Ectodermal cell (in vitro differentiated cells): ENCODE measurements around the gene KCNC2.

Experiments used
- H3K27ac ChIP-seq: 2 replicates; pipeline ENCODE4 v1.7.0; 2013; ENCODE audit warnings: mild to moderate bottlenecking, low read depth, low read length; ENCODE audit not compliant: insufficient read depth, poor library complexity, severe bottlenecking
- H3K27me3 ChIP-seq: 2 replicates; pipeline ENCODE4 v1.7.0; 2013; ENCODE audit warnings: mild to moderate bottlenecking, low read length; ENCODE audit not compliant: insufficient read depth, control insufficient read depth, poor library complexity, severe bottlenecking
- H3K36me3 ChIP-seq: one replicate; pipeline ENCODE4 v1.7.0; 2013; ENCODE audit warnings: low read length; ENCODE audit not compliant: control insufficient read depth, insufficient read depth
- H3K4me1 ChIP-seq: one replicate; pipeline ENCODE4 v1.7.0; 2013; ENCODE audit warnings: low read length; ENCODE audit not compliant: control insufficient read depth, insufficient read depth
- H3K4me3 ChIP-seq: 2 replicates; pipeline ENCODE4 v1.7.0; 2013; ENCODE audit warnings: low read depth, low read length, control low read depth; ENCODE audit not compliant: insufficient read depth
- H3K9me3 ChIP-seq: 2 replicates; pipeline ENCODE4 v1.7.0; 2013; ENCODE audit warnings: mild to moderate bottlenecking, low read length, moderate library complexity; ENCODE audit not compliant: control insufficient read depth
- WGBS, 2 experiments: methylation state at CpG; one replicate each; pipeline ENCODE4 v1.1.7; 2013; ENCODE audit warnings: missing lambda C conversion rate in 2 of 2; 5-methylcytosine and 5-hydroxymethylcytosine counted together

KCNC2 gene

DNA sequence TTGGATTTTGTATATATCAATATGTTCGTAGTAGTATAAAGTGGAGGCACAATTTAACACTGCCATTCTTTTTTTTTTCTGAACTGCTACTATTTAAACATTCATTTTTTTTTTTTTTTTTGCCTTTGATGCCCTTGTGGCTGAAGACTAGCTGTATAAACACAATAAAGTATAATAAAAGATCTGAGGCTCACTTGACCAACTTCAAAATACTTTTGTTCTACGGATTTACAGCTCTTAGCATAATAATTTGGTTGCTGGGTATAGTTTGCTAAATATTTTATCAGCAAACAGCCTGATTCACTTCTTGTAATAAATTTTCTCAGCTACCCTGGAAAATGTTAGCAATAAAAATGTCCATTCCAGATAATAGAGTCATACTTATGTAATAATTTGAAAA is 128.3 kb downstream of the KCNC2 start:
- Histone ChIP-seq H3K4me1 (no peaks in the 10 kb centered on the region), H3K27me3 (no peaks in the 10 kb centered on the region), H3K4me3 (no peak overlapping the region), H3K27ac (no peak overlapping the region), H3K9me3 (no peaks in the 10 kb centered on the region), H3K36me3 (no peaks in the 10 kb centered on the region)
- WGBS, 2 experiments = no CpG with 5 or more reads among the region's 2 CpGs

DNA sequence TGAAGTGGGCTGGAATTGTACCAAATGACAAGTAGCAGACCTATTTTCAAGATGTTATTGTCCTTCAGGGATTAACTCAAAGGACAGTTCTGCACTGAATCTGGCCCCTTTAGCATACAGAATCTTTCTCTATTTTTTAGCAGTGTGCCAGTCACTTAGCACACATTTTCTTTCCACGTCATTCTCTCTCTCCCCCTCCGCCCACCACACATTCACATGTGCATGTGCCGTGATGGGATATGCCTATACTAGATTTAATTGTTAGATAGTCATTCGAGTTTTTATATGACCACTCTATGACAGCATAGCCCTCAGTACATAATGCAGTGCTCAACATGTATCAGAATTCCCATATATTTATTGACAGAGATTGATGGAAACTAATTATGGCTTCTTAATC is 129.1 kb downstream of the KCNC2 start:
- no peaks in the 10 kb centered on the region for H3K36me3 ChIP-seq
- no peak overlapping the region for H3K4me3 ChIP-seq
- H3K27ac ChIP-seq = no peak overlapping the region
- H3K27me3 ChIP-seq = no peaks in the 10 kb centered on the region
- no peaks in the 10 kb centered on the region for H3K9me3 ChIP-seq
- no peaks in the 10 kb centered on the region for H3K4me1 ChIP-seq
- 87 to 88% methylated on average over 1 to 4 of the region's 4 CpGs for WGBS, 2 experiments

DNA sequence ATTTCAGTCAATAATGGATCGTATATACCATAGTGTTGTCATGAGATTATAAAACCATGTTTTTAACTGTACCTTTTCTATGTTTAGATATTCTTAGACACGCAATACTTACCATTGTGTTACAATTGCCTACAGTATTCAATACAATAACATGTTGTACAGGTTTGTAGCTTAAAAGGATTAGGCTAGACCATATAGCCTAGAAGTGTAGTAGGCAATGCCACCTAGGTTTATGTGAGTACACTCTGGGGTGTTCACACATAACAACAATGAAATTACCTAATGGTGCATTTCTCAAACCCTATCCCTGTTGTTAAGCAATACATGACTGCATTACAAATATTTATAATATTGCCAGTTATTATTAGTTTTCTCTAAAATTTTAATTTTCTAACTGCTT is 144.2 kb downstream of the KCNC2 start:
- no peak overlapping the region for H3K27ac ChIP-seq
- WGBS, 2 experiments = 100% methylated on average over 1 of the region's 2 CpGs; no CpG with 5 or more reads in 1 of the 2 experiments
- H3K4me3 ChIP-seq = no peak overlapping the region

DNA sequence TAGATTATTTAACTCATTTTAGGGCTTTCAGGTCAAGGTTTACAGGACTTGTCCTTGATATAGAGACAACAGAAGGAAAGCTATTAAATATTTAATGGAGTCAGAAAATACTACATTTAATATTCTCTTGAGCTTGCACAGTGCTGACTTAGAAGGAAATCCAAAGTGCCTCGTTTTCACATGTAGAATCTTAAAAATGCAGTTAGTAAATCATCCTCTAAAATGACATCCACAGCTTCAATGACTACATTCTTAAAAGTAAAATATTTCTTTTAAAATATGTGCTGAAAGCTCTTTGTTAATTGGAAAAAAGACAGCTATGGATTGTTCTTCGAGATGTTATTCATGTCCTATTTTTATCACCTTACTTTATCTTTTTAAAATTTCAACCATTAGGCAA is 146.9 kb downstream of the KCNC2 start:
- H3K4me3 ChIP-seq = no peak overlapping the region
- no peaks in the 10 kb centered on the region for H3K27me3 ChIP-seq
- no peaks in the 10 kb centered on the region for H3K36me3 ChIP-seq
- no peaks in the 10 kb centered on the region for H3K9me3 ChIP-seq
- H3K27ac ChIP-seq = no peak overlapping the region
- no peaks in the 10 kb centered on the region for H3K4me1 ChIP-seq
- WGBS, 2 experiments = 60% methylated on average over 1 of the region's 2 CpGs; no CpG with 5 or more reads in 1 of the 2 experiments

More for the DNA sequence above, 144.2 kb downstream of the KCNC2 start:
- H3K4me1 ChIP-seq = no peaks in the 10 kb centered on the region
- no peaks in the 10 kb centered on the region for H3K27me3 ChIP-seq
- H3K9me3 ChIP-seq = no peaks in the 10 kb centered on the region
- H3K36me3 ChIP-seq = no peaks in the 10 kb centered on the region

DNA sequence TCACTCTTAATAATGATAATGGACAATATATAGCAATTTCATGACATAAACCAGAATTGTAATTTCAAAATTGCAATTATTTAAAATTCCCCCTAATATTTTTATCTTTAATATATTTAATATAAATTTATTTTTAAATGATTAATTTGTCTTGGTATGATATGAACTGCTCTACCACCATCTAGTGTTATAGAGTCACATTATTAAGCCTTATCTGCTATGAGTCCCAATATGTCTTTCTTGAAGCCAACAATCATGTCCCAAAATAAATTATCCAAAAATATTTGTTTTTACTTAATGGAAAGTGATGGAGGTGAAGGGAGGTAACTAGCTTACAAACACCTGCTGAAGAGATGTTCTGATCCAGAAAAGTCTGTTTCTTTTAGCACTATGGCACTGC is 151.4 kb downstream of the KCNC2 start:
- Histone ChIP-seq H3K27me3 (no peaks in the 10 kb centered on the region), H3K9me3 (no peaks in the 10 kb centered on the region), H3K4me3 (no peak overlapping the region), H3K4me1 (no peaks in the 10 kb centered on the region), H3K36me3 (no peaks in the 10 kb centered on the region), H3K27ac (no peak overlapping the region)

DNA sequence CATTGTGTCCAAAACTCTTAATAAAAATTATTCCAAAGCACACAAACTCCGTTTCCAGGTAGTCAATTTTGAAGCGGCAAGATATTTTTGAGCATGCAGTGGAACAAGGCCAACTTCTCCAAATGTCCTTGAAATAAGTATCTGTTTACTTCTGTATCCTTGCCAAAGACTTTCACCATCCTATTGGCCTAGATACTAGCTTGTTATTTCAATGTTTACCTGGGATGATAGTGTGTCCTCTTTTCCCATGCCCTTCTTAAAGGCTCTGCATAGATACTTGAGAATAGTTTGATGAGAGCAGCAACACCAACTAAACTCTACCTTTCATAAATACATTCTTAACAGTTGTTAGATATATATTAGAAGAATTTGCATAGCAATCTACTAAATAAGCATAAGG is 160.9 kb downstream of the KCNC2 start:
- H3K4me1 ChIP-seq = no peaks in the 10 kb centered on the region
- no peaks in the 10 kb centered on the region for H3K36me3 ChIP-seq
- 97% methylated on average over 2 of the region's 2 CpGs for WGBS, 2 experiments
- no peak overlapping the region for H3K4me3 ChIP-seq
- no peaks in the 10 kb centered on the region for H3K9me3 ChIP-seq
- H3K27me3 ChIP-seq = no peaks in the 10 kb centered on the region
- no peak overlapping the region for H3K27ac ChIP-seq

DNA sequence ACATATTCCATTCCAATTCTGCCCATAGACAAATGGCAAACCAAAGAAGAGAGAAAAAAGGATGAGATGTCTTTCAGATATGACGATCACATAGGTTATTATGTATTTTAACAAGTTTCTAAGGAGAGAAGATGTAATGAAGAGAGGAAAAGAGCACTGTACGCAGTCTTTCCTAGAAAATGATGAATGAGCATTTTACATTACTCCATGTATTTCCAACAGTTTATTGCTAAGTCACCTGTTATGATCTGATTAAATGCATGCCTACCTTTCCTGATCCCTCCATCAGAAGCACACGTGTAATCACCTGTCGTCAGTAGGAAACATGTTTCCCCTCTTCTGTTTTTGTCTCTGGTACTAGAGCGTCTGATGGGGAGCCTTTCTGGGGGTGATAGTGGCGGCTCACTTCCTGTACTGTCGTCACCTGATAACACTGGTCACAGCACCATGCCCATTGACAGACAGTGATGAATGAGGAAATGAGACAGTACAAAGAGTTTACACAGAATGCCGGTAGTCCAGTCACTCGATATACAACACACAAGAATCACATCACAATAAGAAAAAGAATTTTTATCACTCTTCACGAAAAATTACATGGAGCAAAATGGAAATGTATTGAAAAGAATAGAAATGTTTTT is 161.6 kb downstream of the KCNC2 start:
- Histone ChIP-seq H3K9me3 (no peaks in the 10 kb centered on the region), H3K4me3 (no peak overlapping the region), H3K27me3 (no peaks in the 10 kb centered on the region), H3K36me3 (no peaks in the 10 kb centered on the region), H3K4me1 (no peaks in the 10 kb centered on the region), H3K27ac (no peak overlapping the region)
- whole genome bisulfite sequencing, 2 experiments = 88 to 92% methylated on average over 7 to 8 of the region's 10 CpGs

DNA sequence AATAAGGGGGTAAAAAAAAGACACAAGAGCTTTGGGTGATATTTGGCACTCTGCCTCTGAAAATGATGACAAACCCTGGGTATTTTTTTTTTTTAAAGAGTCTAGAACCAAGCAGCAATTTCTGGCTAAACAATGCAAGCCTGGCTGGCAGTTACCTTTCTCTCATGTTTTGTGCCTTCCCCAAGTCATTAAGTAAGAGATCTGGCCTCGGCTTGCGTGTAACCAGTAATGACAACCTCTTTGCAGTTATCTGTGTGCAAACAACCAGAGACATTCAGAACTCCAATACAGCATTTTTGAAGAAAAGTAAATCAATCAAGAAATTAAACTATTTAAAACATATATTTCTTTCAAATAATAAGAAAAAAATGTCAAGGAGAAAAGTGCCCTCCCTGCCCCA is 167.5 kb downstream of the KCNC2 start:
- Histone ChIP-seq H3K4me3 (no peak overlapping the region), H3K36me3 (no peaks in the 10 kb centered on the region), H3K27ac (no peak overlapping the region), H3K9me3 (no peaks in the 10 kb centered on the region), H3K4me1 (no peaks in the 10 kb centered on the region), H3K27me3 (no peaks in the 10 kb centered on the region)
- WGBS, 2 experiments = 96 to 97% methylated on average over 2 of the region's 2 CpGs

DNA sequence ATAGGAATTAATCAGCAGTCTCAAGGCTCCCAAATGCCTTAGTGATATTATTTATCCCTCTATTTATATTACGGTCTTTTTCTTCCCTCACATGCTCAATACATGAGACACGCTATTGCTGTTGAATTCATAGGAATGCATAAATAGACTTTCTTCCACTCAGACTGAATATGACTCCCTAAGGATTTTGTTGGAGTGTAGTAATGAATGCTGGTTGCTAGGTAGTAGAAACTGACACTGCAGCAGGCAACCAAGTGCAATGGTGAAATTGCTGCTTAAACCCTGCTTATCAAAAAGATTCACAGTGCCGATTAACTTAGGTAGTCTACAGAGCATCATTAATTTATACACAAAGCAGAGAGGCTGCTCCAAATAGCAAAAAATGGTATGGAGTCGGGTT is 168.2 kb downstream of the KCNC2 start:
- Histone ChIP-seq H3K9me3 (no peaks in the 10 kb centered on the region), H3K36me3 (no peaks in the 10 kb centered on the region), H3K27me3 (no peaks in the 10 kb centered on the region), H3K4me3 (no peak overlapping the region), H3K4me1 (no peaks in the 10 kb centered on the region), H3K27ac (no peak overlapping the region)
- WGBS, 2 experiments = 97 to 100% methylated on average over 3 to 4 of the region's 4 CpGs

DNA sequence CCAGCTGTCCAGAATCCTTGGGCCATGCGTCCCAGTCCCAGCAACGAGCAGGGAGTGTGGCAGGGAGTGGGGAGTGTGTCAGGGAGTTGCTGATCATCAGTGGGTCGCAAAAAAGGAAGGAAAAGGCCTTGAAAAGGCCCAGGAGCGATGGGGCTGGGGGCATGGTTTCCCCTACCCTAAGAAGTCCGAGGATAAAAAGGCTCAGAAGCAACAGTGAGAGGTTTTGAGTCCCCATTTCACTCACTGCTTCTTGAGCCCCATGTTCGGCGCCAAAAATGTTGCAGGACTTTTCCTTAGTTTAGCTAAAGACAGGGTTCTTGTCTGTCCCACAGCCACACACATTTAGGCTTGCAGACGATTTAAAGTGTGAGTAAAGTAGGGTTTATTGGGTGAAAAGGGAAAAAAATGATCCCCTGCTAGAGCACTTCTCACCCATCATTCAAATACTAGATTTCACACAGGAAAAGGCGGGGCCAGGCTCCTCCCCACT is 189.5 kb downstream of the KCNC2 start:
- Histone ChIP-seq H3K4me1 (no peaks in the 10 kb centered on the region), H3K4me3 (no peak overlapping the region), H3K9me3 (no peaks in the 10 kb centered on the region), H3K36me3 (no peaks in the 10 kb centered on the region), H3K27me3 (no peaks in the 10 kb centered on the region), H3K27ac (no peak overlapping the region)
- 89 to 90% methylated on average over 8 of the region's 9 CpGs for WGBS, 2 experiments

DNA sequence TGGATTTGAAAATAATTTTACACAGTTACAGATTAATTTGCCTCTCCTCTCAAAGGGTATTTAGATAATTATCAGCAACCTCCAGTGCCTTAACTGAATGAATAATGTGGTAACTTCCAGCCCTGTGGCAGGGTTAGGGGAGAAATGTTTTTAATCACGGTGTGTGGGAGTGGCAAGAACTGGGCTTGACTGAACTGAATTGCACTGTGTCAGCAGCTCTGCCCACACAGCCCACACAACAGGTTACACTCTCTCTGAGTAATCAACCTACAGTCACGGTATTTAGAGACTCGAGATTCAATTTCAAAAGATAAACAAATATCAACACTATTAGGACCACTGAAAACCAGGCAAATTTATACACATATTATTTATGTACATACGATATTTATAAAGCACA is 198.5 kb downstream of the KCNC2 start:
- WGBS, 2 experiments = 92% methylated on average over 3 of the region's 4 CpGs
- Histone ChIP-seq H3K36me3 (no peaks in the 10 kb centered on the region), H3K9me3 (no peaks in the 10 kb centered on the region), H3K27ac (no peak overlapping the region), H3K4me1 (no peaks in the 10 kb centered on the region), H3K4me3 (no peak overlapping the region), H3K27me3 (no peaks in the 10 kb centered on the region)
